NCI-H69 (cell line): ENCODE results near the gene SSBP1.
"Not testable (repeated sequence)": the region's sequence is repeated elsewhere in the genome, so short reads cannot be mapped to it uniquely, and the experiment has no call there.

ENCODE experiments used
- DNase-seq: peaks from one replicate; lab custom pipeline; 2025; lab: John Stamatoyannopoulos, UW

SSBP1 gene

GRCh38 chr7:141737836-141738591 is at the start of gene SSBP1:
SSBP1 (plus strand) TSS chr7:141738358; CDS start chr7:141739167, 809 bp downstream.
- DNase-seq: peak; percentile 98

GRCh38 chr7:141689072-141689825 is 48.9 kb upstream of the SSBP1 start:
- DNase-seq: not testable (repeated sequence)

GRCh38 chr7:141691540-141691939 is 46.6 kb upstream of the SSBP1 start:
- no peak for DNase-seq

GRCh38 chr7:141691961-141692360 is 46.2 kb upstream of the SSBP1 start:
- DNase-seq: no peak

- DNase-seq: no peak
Observed at GRCh38 chr7:141693082-141693481, 45.1 kb upstream of the SSBP1 start.

GRCh38 chr7:141695803-141696289 is 42.3 kb upstream of the SSBP1 start:
- peak; percentile 90 for DNase-seq

- DNase-seq: peak; percentile 50
Observed at GRCh38 chr7:141696348-141696747, 41.8 kb upstream of the SSBP1 start.

- peak; percentile 67 for DNase-seq
Observed at GRCh38 chr7:141697211-141697871, 40.8 kb upstream of the SSBP1 start.

- peak; percentile 80 for DNase-seq
Observed at GRCh38 chr7:141698247-141699015, 39.7 kb upstream of the SSBP1 start.

- peak; percentile 7 for DNase-seq
Observed at GRCh38 chr7:141699860-141700259, 38.3 kb upstream of the SSBP1 start.

- DNase-seq: peak; percentile 38
Observed at GRCh38 chr7:141700296-141700847, 37.8 kb upstream of the SSBP1 start.

GRCh38 chr7:141700848-141701371 is 37.2 kb upstream of the SSBP1 start:
- peak; percentile 72 for DNase-seq

- peak; percentile 89 for DNase-seq
Observed at GRCh38 chr7:141701489-141702046, 36.6 kb upstream of the SSBP1 start.

GRCh38 chr7:141702047-141702567 is 36.1 kb upstream of the SSBP1 start, which contains the start of gene DENND11:
DENND11 (minus strand) TSS chr7:141702166; CDS start chr7:141702153, 13 bp downstream.
- peak; percentile 88 for DNase-seq

GRCh38 chr7:141702892-141703291 is 35.3 kb upstream of the SSBP1 start:
- peak; percentile 16 for DNase-seq

GRCh38 chr7:141704112-141704511 is 34.0 kb upstream of the SSBP1 start:
- DNase-seq: peak; percentile 45

GRCh38 chr7:141704741-141705140 is 33.4 kb upstream of the SSBP1 start:
- no peak for DNase-seq

GRCh38 chr7:141706239-141707064 is 31.7 kb upstream of the SSBP1 start:
- DNase-seq: peak; percentile 62

GRCh38 chr7:141708351-141708750 is 29.8 kb upstream of the SSBP1 start, which contains the start of gene WEE2:
WEE2 (plus strand) TSS chr7:141708353; CDS start chr7:141708759, 406 bp downstream.
- peak; percentile 61 for DNase-seq
